IMR-90 (cell line): ENCODE results near the gene WDR47. TPM values are rescaled to one million over a fixed set of nuclear protein-coding genes. Genes with fewer than 3 reads are reported as not detected.

ENCODE experiments used
- ATAC-seq: fragments of 200-7000 bp; cut with Tn5 transposase; 2 replicates; pipeline ENCODE4 v1.9.1; 2020; ENCODE audit warnings: low read depth, mild to moderate bottlenecking, moderate library complexity
- BruUV-seq: library from RNA; stranded (reverse); fragments of 400-500 nt; replicated peaks from 2 replicates; lab custom pipeline; 2021; lab: Mats Ljungman, UMichigan
- CTCF ChIA-PET: fragments of 300-600 bp; formaldehyde crosslinking; extraction: SDS; loops from one replicate; lab custom pipeline; 2021; ENCODE audit warnings: antibody characterized with exemption; lab: Yijun Ruan, JAX
- POLR2A ChIA-PET: fragments of 300-600 bp; sonication (Branson Sonifier 250); formaldehyde crosslinking; loops from one replicate; lab custom pipeline; 2022; ENCODE audit warnings: antibody characterized with exemption; ENCODE audit not compliant: unreplicated experiment; lab: Charles Lee
- DNase-seq: peaks from one replicate; pipeline ENCODE4 v3.0.0; 2013
- H2AFZ ChIP-seq: replicated peaks from 2 replicates; pipeline ENCODE3; 2013; ENCODE audit warnings: low read length, mild to moderate bottlenecking; ENCODE audit not compliant: poor library complexity
- H2AK5ac ChIP-seq: 2 replicates; pipeline ENCODE4 v1.6.1; 2013; ENCODE audit warnings: low read depth, low read length, inconsistent platforms
- H2AK9ac ChIP-seq: replicated peaks from 2 replicates; pipeline ENCODE3; 2013; ENCODE audit warnings: mild to moderate bottlenecking, low read depth, low read length, moderate library complexity; ENCODE audit not compliant: poor library complexity
- H2BK120ac ChIP-seq: 2 replicates; pipeline ENCODE4 v1.6.1; 2013; ENCODE audit warnings: low read depth, low read length, inconsistent platforms
- H2BK15ac ChIP-seq: 3 replicates; pipeline ENCODE4 v1.6.1; 2013; ENCODE audit warnings: low read depth, low read length, inconsistent platforms
- H2BK20ac ChIP-seq: 2 replicates; pipeline ENCODE4 v1.6.1; 2013; ENCODE audit warnings: low read depth, mild to moderate bottlenecking, inconsistent platforms, low read length, moderate library complexity
- H2BK5ac ChIP-seq: 2 replicates; pipeline ENCODE4 v1.6.1; 2013; ENCODE audit warnings: mild to moderate bottlenecking, low read depth, low read length, inconsistent platforms; ENCODE audit not compliant: poor library complexity, severe bottlenecking
- H3K14ac ChIP-seq: replicated peaks from 2 replicates; pipeline ENCODE4 v1.6.1; 2013; ENCODE audit warnings: low read depth, low read length, inconsistent platforms
- H3K18ac ChIP-seq: 2 replicates; pipeline ENCODE4 v1.6.1; 2013; ENCODE audit warnings: low read depth, low read length, control low read depth
- H3K23ac ChIP-seq: 2 replicates; pipeline ENCODE4 v1.6.1; 2013; ENCODE audit warnings: low read depth, low read length, inconsistent platforms
- H3K27ac ChIP-seq: 2 replicates; pipeline ENCODE4 v1.5.1; 2013; ENCODE audit warnings: mild to moderate bottlenecking, control low read depth, low read length; ENCODE audit not compliant: insufficient read depth
- H3K27me3 ChIP-seq: 2 replicates; pipeline ENCODE4 v1.6.1; 2013; ENCODE audit warnings: low read length; ENCODE audit not compliant: control insufficient read depth, insufficient read depth
- H3K36me3 ChIP-seq: 2 replicates; pipeline ENCODE4 v1.6.1; 2013; ENCODE audit warnings: low read length, mixed read lengths; ENCODE audit not compliant: control insufficient read depth, insufficient read depth
- H3K4ac ChIP-seq: 2 replicates; pipeline ENCODE4 v1.6.1; 2013; ENCODE audit warnings: low read depth, low read length, inconsistent platforms
- H3K4me1 ChIP-seq: 2 replicates; pipeline ENCODE4 v1.6.1; 2013; ENCODE audit warnings: low read length, mixed read lengths; ENCODE audit not compliant: control insufficient read depth, insufficient read depth
- H3K4me2 ChIP-seq: 2 replicates; pipeline ENCODE4 v1.6.1; 2013; ENCODE audit warnings: low read depth, mild to moderate bottlenecking, control low read depth, low read length, moderate library complexity
- H3K4me3 ChIP-seq: 2 replicates; pipeline ENCODE4 v1.5.1; 2013; ENCODE audit warnings: low read depth, mild to moderate bottlenecking, control low read depth, low read length, moderate library complexity; ENCODE audit not compliant: insufficient read depth
- H3K56ac ChIP-seq: 2 replicates; pipeline ENCODE4 v1.6.1; 2013; ENCODE audit warnings: low read length, inconsistent platforms; ENCODE audit not compliant: insufficient read depth; ENCODE audit errors: extremely low read depth
- H3K79me1 ChIP-seq, 2 experiments: 2 replicates each; pipeline ENCODE4 v1.6.1; 2013; ENCODE audit warnings: low read length in 2 of 2, inconsistent platforms in 1 of 2, low read depth in 1 of 2
- H3K9ac ChIP-seq: 2 replicates; pipeline ENCODE4 v1.6.1; 2013; ENCODE audit warnings: low read depth, low read length, control low read depth
- H3K9me1 ChIP-seq: 2 replicates; pipeline ENCODE4 v1.6.1; 2013; ENCODE audit warnings: low read length, inconsistent platforms; ENCODE audit not compliant: insufficient read depth
- H3K9me3 ChIP-seq: 2 replicates; pipeline ENCODE4 v1.6.1; 2013; ENCODE audit warnings: low read length; ENCODE audit not compliant: control insufficient read depth, insufficient read depth
- H4K20me1 ChIP-seq: 2 replicates; pipeline ENCODE4 v1.6.1; 2013; ENCODE audit warnings: low read length, inconsistent platforms; ENCODE audit not compliant: insufficient read depth
- H4K5ac ChIP-seq: 2 replicates; pipeline ENCODE4 v1.6.1; 2013; ENCODE audit warnings: mild to moderate bottlenecking, low read depth, low read length, control low read depth
- H4K8ac ChIP-seq, 2 experiments: 2 replicates each; pipeline ENCODE4 v1.6.1; 2013; ENCODE audit warnings: low read depth in 2 of 2, low read length in 2 of 2, control low read depth in 1 of 2, inconsistent platforms in 1 of 2
- H4K91ac ChIP-seq: 2 replicates; pipeline ENCODE4 v1.6.1; 2013; ENCODE audit warnings: low read depth, low read length, inconsistent platforms; ENCODE audit not compliant: insufficient read depth
- BHLHE40 ChIP-seq: fragments of 150-350 bp; IDR thresholded peaks from 2 replicates; pipeline ENCODE4 v1.6.1; 2016; ENCODE audit warnings: mild to moderate bottlenecking, low read depth, low read length
- MAZ ChIP-seq: IDR thresholded peaks from 2 replicates; pipeline ENCODE4 v1.6.1; 2012; ENCODE audit warnings: low read depth, mild to moderate bottlenecking, low read length, improper control_type of control experiment, moderate library complexity, borderline replicate concordance
- RAD21 ChIP-seq: IDR thresholded peaks from 2 replicates; pipeline ENCODE4 v1.6.1; 2012; ENCODE audit warnings: low read length, improper control_type of control experiment
- RFX5 ChIP-seq: IDR thresholded peaks from 2 replicates; pipeline ENCODE4 v1.8.0; 2012; ENCODE audit warnings: low read depth, mild to moderate bottlenecking, low read length, moderate library complexity
- WGBS, 2 experiments: methylation state at CpG; one replicate each; pipeline versions ENCODE4 v1.1.5 to v1.1.7; 2013; ENCODE audit warnings: missing lambda C conversion rate in 2 of 2; ENCODE audit not compliant: insufficient read length in 1 of 2; ENCODE audit errors: extremely low coverage in 2 of 2; 5-methylcytosine and 5-hydroxymethylcytosine counted together
- dilution Hi-C: fragments of 300-500 bp; cut with HindIII; formaldehyde crosslinking; loops from one replicate; pipeline ENCODE4 v1.14.3; 2018; ENCODE audit warnings: low sequenced_read_pairs; ENCODE audit not compliant: unreplicated experiment
- in situ Hi-C: fragments of 300-500 bp; cut with MboI; formaldehyde crosslinking; loops from 3 replicates; pipeline ENCODE4 v1.14.3; 2019; ENCODE audit warnings: low sequenced_read_pairs, inconsistent platforms, mixed read lengths
- intact Hi-C: fragments of 100-400 bp; cut with micrococcal nuclease; formaldehyde crosslinking; loops from 2 replicates; pipeline ENCODE4 v1.10.0; 2022
- polyA plus RNA-seq, 3 experiments: library from polyadenylated mRNA; depleted of rRNA; stranded (reverse); fragments of >200 nt; gene quantifications; 2 replicates each; pipeline ENCODE4 v1.2.3, GENCODE V29; 2012; ENCODE audit warnings: low replicate concordance in 1 of 3
- total RNA-seq: library from RNA; depleted of rRNA; stranded (reverse); fragments of >200 nt; gene quantifications from 2 replicates; pipeline ENCODE4 v1.2.3, GENCODE V29; 2012

Gene WDR47
- total and polyA plus RNA-seq, 2 of the 4 experiments (the other 2 are of a cell fraction): 8.2 to 17.4 TPM

DNA sequence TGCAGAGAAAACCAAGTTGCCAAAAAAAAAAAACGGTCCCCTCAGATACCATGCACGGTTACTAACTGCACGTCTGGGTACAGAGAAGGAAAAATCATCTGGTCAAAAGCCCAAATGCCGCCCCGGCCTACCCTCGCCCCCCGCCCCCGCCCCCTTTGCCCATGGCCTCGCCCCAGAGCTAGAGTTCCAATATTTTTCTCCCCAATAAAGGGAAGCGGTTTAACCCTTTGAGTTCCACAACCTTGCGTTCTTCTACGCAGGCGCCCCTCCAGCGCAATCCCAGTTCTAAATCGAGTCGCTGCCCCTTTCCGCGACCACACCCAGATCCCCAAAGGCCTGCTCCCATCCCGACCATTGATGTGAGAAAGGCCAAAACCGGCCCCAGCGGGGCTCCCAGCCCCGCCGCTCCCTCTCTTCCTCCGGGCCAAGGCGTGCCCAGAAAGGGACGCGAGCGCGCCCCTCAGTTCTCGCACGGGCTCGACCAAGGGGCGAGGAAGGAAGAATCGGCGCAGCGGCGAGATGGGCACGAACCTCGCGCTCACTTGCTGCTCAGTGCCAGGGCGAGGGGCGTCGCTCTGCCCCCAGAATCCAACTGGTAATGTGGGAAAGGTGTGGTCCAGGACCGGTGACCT lies 797 bp downstream of the WDR47 start:
- Histone ChIP-seq H3K23ac (peak overlapping the region; percentile 28; the same call in 1 of the 2 replicates), H2AK5ac (0 out of 2 replicates have a peak overlapping the region, but pooled peaks have one; percentile 38), H3K9me1 (peaks cover 3% of the 10 kb centered on the region; the same call in 1 of the 2 replicates), H3K9me3 (no peaks in the 10 kb centered on the region), H3K56ac (peak overlapping the region; percentile 60; the same call in 1 of the 2 replicates), H4K8ac (peak overlapping the region in 1 of 2 experiments; percentile 68; a peak in 2 of 4 replicates), H2AFZ (peak overlapping the region; percentile 91), H3K36me3 (no peaks in the 10 kb centered on the region), H3K4me2 (peak overlapping the region; percentile 98), H4K20me1 (peaks cover 5% of the 10 kb centered on the region; the same call in 1 of the 2 replicates), H2BK20ac (no peak overlapping the region), H3K79me1 (peaks cover 0 to 24% of the 10 kb centered on the region in 2 experiments; a peak in 2 of 4 replicates), H4K5ac (peak overlapping the region; percentile 40; the same call in 1 of the 2 replicates), H2AK9ac (peak overlapping the region; percentile 87), H3K9ac (peak overlapping the region; percentile 87), H2BK120ac (no peak overlapping the region), H3K27ac (peak overlapping the region; percentile 74), H3K4me3 (peak overlapping the region; percentile 99), H3K14ac (peak overlapping the region; percentile 24; the same call in 1 of the 2 replicates), H4K91ac (no peak overlapping the region), H3K4ac (0 out of 2 replicates have a peak overlapping the region, but pooled peaks have one; percentile 4), H2BK15ac (no peak overlapping the region), H3K4me1 (no peaks in the 10 kb centered on the region; the same call in 1 of the 2 replicates), H2BK5ac (peak overlapping the region; percentile 40), H3K27me3 (no peaks in the 10 kb centered on the region), H3K18ac (peak overlapping the region; percentile 24; the same call in 1 of the 2 replicates)
- WGBS, 2 experiments: 0% methylated on average over 2 of the region's 44 CpGs; no CpG with 5 or more reads in 1 of the 2 experiments
- CTCF ChIA-PET: interaction anchor here (0.5 to 1.5 kb wide), 2 partner anchors 59 to 162 kb away, joined by 3 to 4 read pairs; no protein-coding TSS in a partner anchor
- dilution Hi-C loops (no loop called here), in situ Hi-C loops (no loop called here), intact Hi-C loops (no loop called here)
- TF ChIP-seq RAD21 (no peak), RFX5 (no peak), BHLHE40 (no peak), MAZ (no peak)
- no peak for DNase-seq
- ATAC-seq: peak; percentile 40
- BruUV-seq: no TSS peak
- POLR2A ChIA-PET: no interaction called here
